Measurements from ENCODE around the gene CD300LB. TPM values are rescaled to one million over a fixed set of nuclear protein-coding genes. Genes with fewer than 3 reads are reported as not detected.

Gene CD300LB
- total RNA-seq, 2 donors from 2014 or later, result not detected

DNA sequence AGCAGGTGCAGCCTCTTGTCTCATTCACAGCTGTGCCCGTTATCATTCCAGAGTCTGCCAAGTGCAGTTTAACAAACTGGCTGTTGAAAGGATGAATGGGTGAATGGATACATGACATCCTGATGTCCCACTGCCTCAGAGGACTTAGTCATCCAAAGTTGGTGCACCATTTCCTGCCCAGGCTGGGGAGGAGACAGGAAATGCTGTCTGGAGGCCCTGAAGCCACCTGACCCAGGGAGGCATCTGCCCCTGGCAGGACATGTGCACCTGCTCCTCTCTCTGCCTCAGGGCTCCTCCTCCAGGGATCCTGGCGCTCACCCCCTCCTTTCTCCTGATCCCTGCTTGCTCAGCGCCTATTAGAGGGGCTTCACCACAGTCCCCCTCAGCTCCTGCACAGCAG is 16.5 kb upstream of the CD300LB start:
- ATAC-seq, result no peak
- no peaks in the 10 kb centered on the region for H3K36me3 ChIP-seq (replicated peaks in 1 of 2; ENCODE audit: insufficient read depth in 1 of 2, low read depth in 2 of 2)
- H3K4me1 ChIP-seq, result no peaks in the 10 kb centered on the region
- no peak overlapping the region for H3K4me3 ChIP-seq
- H3K9me3 ChIP-seq, result no peaks in the 10 kb centered on the region
- no peak for DNase-seq
- H3K27ac ChIP-seq, result no peak overlapping the region
- TF ChIP-seq, protein P1, sequence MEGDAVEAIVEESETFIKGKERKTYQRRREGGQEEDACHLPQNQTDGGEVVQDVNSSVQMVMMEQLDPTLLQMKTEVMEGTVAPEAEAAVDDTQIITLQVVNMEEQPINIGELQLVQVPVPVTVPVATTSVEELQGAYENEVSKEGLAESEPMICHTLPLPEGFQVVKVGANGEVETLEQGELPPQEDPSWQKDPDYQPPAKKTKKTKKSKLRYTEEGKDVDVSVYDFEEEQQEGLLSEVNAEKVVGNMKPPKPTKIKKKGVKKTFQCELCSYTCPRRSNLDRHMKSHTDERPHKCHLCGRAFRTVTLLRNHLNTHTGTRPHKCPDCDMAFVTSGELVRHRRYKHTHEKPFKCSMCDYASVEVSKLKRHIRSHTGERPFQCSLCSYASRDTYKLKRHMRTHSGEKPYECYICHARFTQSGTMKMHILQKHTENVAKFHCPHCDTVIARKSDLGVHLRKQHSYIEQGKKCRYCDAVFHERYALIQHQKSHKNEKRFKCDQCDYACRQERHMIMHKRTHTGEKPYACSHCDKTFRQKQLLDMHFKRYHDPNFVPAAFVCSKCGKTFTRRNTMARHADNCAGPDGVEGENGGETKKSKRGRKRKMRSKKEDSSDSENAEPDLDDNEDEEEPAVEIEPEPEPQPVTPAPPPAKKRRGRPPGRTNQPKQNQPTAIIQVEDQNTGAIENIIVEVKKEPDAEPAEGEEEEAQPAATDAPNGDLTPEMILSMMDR (IDR thresholded peaks at IDR 0.05), result no peak
- TF ChIP-seq POLR2A (IDR thresholded peaks at IDR 0.05), result no peak
- no peaks in the 10 kb centered on the region for H3K27me3 ChIP-seq
- 57 to 59% methylated on average over 3 of the region's 3 CpGs for WGBS, 2 donors
- intact Hi-C loops (cut with DNase I), result no loop called here

DNA sequence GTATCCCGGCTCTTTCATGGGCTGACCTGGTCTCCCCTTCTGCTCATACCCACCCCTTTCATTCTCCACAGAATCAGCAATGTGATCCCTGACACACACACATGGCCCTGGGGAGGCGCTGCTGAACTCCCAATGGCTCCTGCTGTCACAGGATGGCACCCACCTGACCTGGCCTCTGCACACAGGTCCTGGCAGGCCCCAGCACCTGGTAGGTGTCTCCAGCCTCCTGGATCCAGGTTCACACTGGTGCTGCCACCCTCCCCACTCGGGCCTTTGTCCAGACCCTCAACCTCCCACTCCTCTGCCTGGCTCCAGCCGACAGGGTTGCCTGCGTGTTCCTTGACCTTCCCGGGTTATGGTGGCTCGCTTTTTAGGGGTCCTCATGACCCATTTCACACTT is 16.0 kb upstream of the CD300LB start:
- no peak for ATAC-seq
- Histone ChIP-seq H3K4me1 (no peaks in the 10 kb centered on the region), H3K9me3 (no peaks in the 10 kb centered on the region), H3K27ac (no peak overlapping the region), H3K4me3 (no peak overlapping the region), H3K27me3 (no peaks in the 10 kb centered on the region), H3K36me3 (replicated peaks in 1 of 2; ENCODE audit: insufficient read depth in 1 of 2, low read depth in 2 of 2) (no peaks in the 10 kb centered on the region)
- TF ChIP-seq POLR2A (IDR thresholded peaks at IDR 0.05), result no peak
- TF ChIP-seq, protein P1 (IDR thresholded peaks at IDR 0.05), result no peak
- 82% methylated on average over 7 of the region's 7 CpGs for WGBS, 2 donors
- DNase-seq, result no peak
- intact Hi-C loops (cut with DNase I), result no loop called here

DNA sequence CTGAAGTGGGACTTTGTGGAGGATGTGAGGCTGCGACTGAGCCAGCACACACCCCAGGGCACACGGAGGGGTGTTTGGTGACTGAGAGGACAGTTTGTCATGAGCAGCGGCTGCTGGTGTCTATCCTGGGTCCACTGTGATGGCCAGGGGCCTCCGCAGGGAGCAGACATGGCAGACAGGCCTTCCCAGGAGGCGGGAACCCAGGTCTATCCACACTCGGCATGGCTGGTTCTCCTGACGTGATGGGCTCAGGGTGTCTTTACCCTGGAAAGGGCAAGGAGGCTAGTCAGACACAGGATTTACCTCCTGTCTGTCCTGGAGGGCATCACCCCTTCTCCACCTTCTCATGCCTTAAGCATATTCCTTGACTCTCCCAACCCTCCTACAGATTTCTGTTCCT is 15.3 kb upstream of the CD300LB start:
- TF ChIP-seq POLR2A (IDR thresholded peaks at IDR 0.05), result no peak
- TF ChIP-seq, protein P1 (IDR thresholded peaks at IDR 0.05), result no peak
- Histone ChIP-seq H3K27ac (no peak overlapping the region), H3K4me1 (no peaks in the 10 kb centered on the region), H3K27me3 (no peaks in the 10 kb centered on the region), H3K9me3 (no peaks in the 10 kb centered on the region), H3K4me3 (no peak overlapping the region), H3K36me3 (replicated peaks in 1 of 2; ENCODE audit: insufficient read depth in 1 of 2, low read depth in 2 of 2) (no peaks in the 10 kb centered on the region)
- intact Hi-C loops (cut with DNase I), result no loop called here
- no peak for DNase-seq
- 70 to 76% methylated on average over 7 of the region's 7 CpGs for WGBS, 2 donors
- ATAC-seq, result no peak

DNA sequence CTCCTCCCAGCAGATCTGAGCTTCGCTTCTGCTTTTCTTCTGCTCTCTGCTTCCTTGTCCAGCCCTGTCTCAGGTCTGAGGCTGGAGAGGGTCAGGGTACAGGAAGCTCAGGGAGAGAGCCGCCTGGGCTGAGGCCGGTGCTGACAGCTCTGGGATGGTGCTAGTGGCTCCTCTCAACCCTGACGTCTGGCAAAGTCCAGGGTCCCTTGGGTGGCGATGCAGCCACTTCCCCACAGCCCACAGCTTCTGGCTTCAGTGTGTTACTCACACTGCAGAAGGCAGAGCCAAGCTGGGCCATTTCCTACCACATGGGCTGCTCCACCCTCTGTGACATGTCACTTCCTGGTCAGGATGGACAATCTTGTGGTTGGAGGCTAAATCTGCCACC is 14.6 kb upstream of the CD300LB start, which contains the start of gene CD300C:
TSS of gene CD300C (minus strand) at position 273 of the 388 bp plus-strand sequence. CDS start 333 bp downstream, outside the sequence.
- no peak within 1 kb of the TSS for H3K4me3 ChIP-seq
- peak within 1 kb of the TSS in 1 of 4 donors; percentile 41 for H3K27ac ChIP-seq
- H3K4me1 ChIP-seq, result no peaks in the 10 kb centered on the region

More for the DNA sequence above, 14.6 kb upstream of the CD300LB start, which contains the start of gene CD300C:
- 56 to 90% methylated on average over 2 to 5 of the region's 5 CpGs for WGBS, 2 donors
- TF ChIP-seq, protein P1 (IDR thresholded peaks at IDR 0.05), result no peak
- TF ChIP-seq POLR2A (IDR thresholded peaks at IDR 0.05), result peak in 2 of 3 donors; percentile 14 to 38
- Histone ChIP-seq H3K36me3 (replicated peaks in 1 of 2; ENCODE audit: insufficient read depth in 1 of 2, low read depth in 2 of 2) (no peaks in the 10 kb centered on the region), H3K27me3 (no peaks in the 10 kb centered on the region), H3K9me3 (no peaks in the 10 kb centered on the region)
- ATAC-seq, result no peak
- peak in 1 of 4 donors; percentile 51 for DNase-seq
- intact Hi-C loops (cut with DNase I), result no loop called here

All from body of pancreas (tissue), 4 donors.